ENCODE results near the gene RAPGEF1.

Gene RAPGEF1

GRCh38 chr9:131584858-131585257, 155.0 kb downstream of the RAPGEF1 start:
- H3K27me3 ChIP-seq (ENCODE audit: insufficient read depth, poor library complexity, severe bottlenecking) = no peaks in the 10 kb centered on the region
- peak overlapping the region; percentile 87 for H3K27ac ChIP-seq (replicated peaks)
- TF ChIP-seq CTCF (IDR thresholded peaks at IDR 0.05; ENCODE audit: insufficient read depth, low read length) = no peak
- TF ChIP-seq POLR2AphosphoS5 (IDR thresholded peaks at IDR 0.05; ENCODE audit: low read depth) = no peak
- no peak for TF ChIP-seq SPI1 (IDR thresholded peaks at IDR 0.05; ENCODE audit: borderline replicate concordance, low read depth)
- no peak for TF ChIP-seq GABPA (IDR thresholded peaks at IDR 0.05; ENCODE audit: low read depth)
- TF ChIP-seq REST (IDR thresholded peaks at IDR 0.05; ENCODE audit: insufficient replicate concordance, low read depth) = no peak
- H3K4me3 ChIP-seq (replicated peaks; ENCODE audit: insufficient read depth, low read length) = no peak overlapping the region
- DNase-seq (ENCODE audit: low read depth in 1 of 2, low spot score in 1 of 2) = peak in 1 of 2 experiments; percentile 69

- H3K4me3 ChIP-seq (replicated peaks; ENCODE audit: insufficient read depth, low read length) = no peak overlapping the region
- no peak for DNase-seq (ENCODE audit: low read depth in 1 of 2, low spot score in 1 of 2)
- H3K27me3 ChIP-seq (ENCODE audit: insufficient read depth, poor library complexity, severe bottlenecking) = no peaks in the 10 kb centered on the region
- TF ChIP-seq POLR2AphosphoS5 (IDR thresholded peaks at IDR 0.05; ENCODE audit: low read depth) (no peak), SPI1 (IDR thresholded peaks at IDR 0.05; ENCODE audit: borderline replicate concordance, low read depth) (no peak), CTCF (IDR thresholded peaks at IDR 0.05; ENCODE audit: insufficient read depth, low read length) (no peak), REST (IDR thresholded peaks at IDR 0.05; ENCODE audit: insufficient replicate concordance, low read depth) (no peak), GABPA (IDR thresholded peaks at IDR 0.05; ENCODE audit: low read depth) (no peak)
- H3K27ac ChIP-seq (replicated peaks) = peak overlapping the region; percentile 87
These were observed 155.9 kb downstream of the RAPGEF1 start for GRCh38 chr9:131583836-131584555.

GRCh38 chr9:131583337-131583645, 156.6 kb downstream of the RAPGEF1 start:
- no peak overlapping the region for H3K4me3 ChIP-seq (replicated peaks; ENCODE audit: insufficient read depth, low read length)
- TF ChIP-seq SPI1 (IDR thresholded peaks at IDR 0.05; ENCODE audit: borderline replicate concordance, low read depth) = no peak
- TF ChIP-seq POLR2AphosphoS5 (IDR thresholded peaks at IDR 0.05; ENCODE audit: low read depth) = no peak
- no peak for TF ChIP-seq CTCF (IDR thresholded peaks at IDR 0.05; ENCODE audit: insufficient read depth, low read length)
- no peak for TF ChIP-seq REST (IDR thresholded peaks at IDR 0.05; ENCODE audit: insufficient replicate concordance, low read depth)
- TF ChIP-seq GABPA (IDR thresholded peaks at IDR 0.05; ENCODE audit: low read depth) = no peak
- DNase-seq (ENCODE audit: low read depth in 1 of 2, low spot score in 1 of 2) = no peak
- no peak overlapping the region; the same call in 1 of the 2 replicates for H3K27ac ChIP-seq (replicated peaks)
- no peaks in the 10 kb centered on the region for H3K27me3 ChIP-seq (ENCODE audit: insufficient read depth, poor library complexity, severe bottlenecking)
